HG03442 (cell line): ENCODE data around the gene EPHA6.
"Not testable (repeated sequence)": the region's sequence is repeated elsewhere in the genome, so short reads cannot be mapped to it uniquely, and the experiment has no call there.

ENCODE experiments used
- ATAC-seq: cut with Tn5 transposase; IDR thresholded peaks from one replicate; pipeline ENCODE4 v1.9.1; 2021; ENCODE audit warnings: mild to moderate bottlenecking, moderate library complexity; ENCODE audit not compliant: unreplicated experiment

EPHA6 gene

GRCh38 chr3:96900566-96900965 is 86.2 kb downstream of the EPHA6 start:
- ATAC-seq: no peak

DNA sequence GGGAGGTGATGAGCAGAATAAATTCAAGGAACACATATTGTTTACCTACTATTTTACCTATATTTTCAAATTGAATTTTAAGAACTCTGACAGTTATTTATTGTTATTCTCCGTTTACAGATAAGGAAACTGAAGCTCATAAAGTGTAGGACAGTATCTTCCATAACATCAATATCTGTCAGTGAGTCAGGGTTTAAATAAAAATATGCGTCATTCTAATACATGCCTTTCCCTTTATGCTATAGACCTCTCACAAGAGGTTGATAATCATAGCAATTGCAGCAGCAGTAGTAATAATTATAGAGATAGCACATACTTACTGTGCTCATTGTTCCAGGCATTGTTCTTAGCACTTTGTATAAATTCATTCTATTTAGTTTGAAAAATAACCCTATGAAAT is 101.1 kb downstream of the EPHA6 start:
- ATAC-seq: no peak

- ATAC-seq: no peak
Measured at GRCh38 chr3:96931119-96931862, 116.9 kb downstream of the EPHA6 start.

DNA sequence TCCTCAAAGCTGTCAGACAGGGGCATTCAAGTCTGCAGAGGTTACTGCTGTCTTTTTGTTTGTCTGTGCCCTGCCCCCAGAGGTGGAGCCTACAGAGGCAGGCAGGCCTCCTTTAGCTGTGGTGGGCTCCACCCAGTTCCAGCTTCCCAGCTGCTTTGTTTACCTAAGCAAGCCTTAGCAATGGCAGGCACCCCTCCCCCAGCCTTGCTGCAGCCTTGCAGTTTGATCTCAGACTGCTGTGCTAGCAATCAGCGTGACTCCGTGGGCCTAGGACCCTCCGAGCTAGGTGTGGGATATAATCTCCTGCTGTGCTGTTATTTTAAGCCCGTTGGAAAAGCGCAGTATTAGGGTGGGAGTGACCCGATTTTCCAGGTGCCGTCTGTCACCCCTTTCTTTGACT is 127.7 kb downstream of the EPHA6 start:
- not testable (repeated sequence) for ATAC-seq

GRCh38 chr3:96958856-96959255 is 144.5 kb downstream of the EPHA6 start:
- no peak for ATAC-seq

DNA sequence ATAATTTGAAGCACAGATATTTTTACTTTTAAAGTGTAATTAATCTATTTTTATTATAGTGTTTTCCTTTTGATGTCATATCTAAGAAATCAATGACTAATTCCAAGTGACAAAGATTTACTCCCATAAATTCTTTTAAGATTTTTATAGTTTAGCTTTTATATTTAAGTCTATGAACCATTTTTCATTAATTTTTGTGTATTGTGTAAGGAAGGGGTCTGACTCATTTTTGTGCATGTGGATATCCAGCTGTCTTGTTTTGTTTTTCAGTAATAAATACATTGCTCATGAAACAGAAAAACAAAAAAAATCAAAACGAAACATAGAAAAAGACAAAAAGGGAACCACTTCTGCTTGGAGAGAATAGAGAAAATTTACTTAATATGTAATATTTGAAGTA is 145.1 kb downstream of the EPHA6 start:
- no peak for ATAC-seq

GRCh38 chr3:96959901-96960641 is 145.7 kb downstream of the EPHA6 start:
- no peak for ATAC-seq

- no peak for ATAC-seq
Measured at GRCh38 chr3:96960661-96961330, 146.4 kb downstream of the EPHA6 start.

DNA sequence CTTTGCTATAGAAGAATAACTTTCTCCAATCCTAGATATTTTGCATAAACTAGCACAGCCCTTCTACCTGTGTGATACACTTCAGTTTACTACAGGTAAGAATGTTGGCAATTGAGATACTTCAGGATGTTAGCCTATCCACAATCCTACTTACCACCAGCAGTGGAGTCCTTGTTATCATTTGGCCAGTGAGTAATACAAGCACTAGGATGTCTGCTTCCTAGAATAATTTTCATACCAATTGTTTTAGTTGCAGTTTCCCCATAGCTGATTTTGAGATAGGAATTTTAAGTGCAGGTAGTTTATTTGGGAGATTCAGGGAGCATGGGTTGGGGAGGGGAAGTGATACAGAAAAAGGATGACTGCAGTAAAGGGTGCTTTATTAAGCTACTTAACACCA is 147.2 kb downstream of the EPHA6 start:
- ATAC-seq: no peak

DNA sequence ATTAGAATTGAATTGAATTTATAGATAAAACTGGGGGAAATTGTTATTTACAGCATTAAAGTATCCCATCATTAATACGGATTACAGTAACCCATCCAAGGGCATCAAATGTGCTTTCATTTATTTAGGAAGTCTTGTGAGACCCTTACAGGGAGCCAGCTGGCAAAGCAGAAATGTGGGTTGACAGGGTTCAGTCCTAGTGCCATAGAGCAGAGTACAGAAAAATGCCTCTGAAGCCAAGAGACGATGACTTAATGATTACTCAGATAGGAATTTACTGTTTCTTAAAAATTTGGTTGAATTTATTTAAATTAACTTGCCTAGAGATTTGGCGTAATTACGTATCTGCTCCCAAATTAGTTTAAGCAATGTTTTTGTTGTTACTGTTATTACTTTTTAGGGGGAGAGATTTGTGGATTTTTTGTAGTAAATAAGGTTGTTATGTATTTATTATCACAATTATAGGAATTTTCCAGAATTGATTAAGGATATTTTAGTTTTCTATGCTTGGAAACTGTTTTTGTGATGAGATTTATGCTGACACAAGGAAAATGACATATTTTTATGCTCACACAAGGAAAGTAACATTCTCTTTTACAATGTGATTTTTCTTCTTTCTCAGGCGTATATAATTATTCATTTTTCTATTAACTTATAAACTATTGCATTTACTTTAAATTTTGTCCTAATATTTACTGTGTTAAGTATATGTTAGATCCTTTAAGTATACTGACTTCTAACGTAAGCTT is 152.0 kb downstream of the EPHA6 start:
- ATAC-seq: no peak

DNA sequence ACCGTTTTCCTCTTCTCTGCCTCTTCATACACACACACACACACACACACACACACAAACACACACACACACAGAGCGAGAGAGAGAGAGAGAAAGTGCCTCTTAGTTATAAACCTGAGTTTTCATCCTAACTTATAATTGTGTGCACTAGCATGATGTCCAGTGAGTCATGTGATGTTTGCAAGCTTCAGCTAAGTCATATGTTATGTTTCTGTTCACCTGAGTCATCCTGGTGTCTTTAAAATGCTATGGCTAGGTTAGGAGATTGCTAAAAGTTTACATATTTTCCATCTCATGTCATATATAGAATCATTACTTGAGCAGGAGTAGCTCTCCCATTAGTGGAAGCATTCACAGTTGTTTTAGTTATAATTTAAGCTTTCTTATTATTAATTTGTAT is 155.8 kb downstream of the EPHA6 start:
- ATAC-seq: no peak

- ATAC-seq: no peak
Measured at GRCh38 chr3:96977671-96978070, 163.3 kb downstream of the EPHA6 start.

DNA sequence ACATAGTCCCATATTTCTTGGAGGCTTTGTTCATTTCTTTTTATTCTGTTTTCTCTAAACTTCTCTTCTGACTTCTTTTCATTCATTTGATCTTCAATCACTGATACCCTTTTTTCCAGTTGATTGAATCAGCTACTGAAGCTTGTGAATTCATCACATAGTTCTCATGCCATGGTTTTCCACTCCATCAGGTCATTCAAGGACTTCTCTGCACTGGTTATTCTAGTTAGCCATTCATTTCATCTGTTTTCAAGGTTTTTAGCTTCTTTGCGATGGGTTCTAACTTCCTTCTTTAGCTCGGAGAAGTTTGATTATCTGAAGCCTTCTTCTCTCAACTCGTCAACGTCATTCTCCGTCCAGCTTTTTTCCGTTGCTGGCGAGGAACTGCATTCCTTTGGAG is 169.3 kb downstream of the EPHA6 start:
- ATAC-seq: not testable (repeated sequence)

DNA sequence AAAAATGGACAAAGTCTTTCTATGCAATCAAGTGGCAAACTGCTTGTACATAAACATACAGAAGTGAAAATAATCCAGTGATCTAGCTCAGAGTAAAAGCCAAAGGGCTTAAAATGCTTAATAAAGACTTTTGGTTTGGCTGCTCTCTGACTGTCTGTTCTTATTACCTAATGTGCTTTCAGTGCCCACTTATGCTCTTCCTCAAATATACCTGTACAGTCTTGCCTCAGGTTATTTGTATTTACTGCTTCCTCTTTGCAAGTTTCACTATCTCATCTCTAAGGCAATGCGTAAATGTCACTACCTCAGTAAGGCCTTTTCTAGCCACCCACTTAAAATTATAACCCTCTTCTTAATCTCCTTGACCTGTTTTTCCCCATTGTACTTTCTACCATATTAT is 171.8 kb downstream of the EPHA6 start:
- no peak for ATAC-seq

DNA sequence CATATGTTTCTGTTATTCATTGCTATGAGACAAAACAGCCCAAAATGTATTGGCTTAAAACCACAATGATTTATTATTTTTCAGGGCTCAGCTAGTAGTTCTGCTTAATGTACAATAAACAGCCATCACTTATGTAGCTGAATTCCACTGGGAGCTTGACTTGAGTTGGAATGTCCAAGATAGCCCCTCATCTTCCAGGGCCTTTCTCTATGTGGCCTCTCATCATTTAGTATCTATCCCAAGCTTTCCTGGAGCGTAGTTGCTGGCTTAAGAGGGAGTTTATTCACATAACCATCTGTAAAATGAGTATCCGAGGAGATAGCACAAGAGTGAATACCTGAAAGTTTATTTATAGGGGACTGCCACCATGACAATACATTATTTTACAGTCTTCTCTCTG is 176.8 kb downstream of the EPHA6 start:
- ATAC-seq: no peak

DNA sequence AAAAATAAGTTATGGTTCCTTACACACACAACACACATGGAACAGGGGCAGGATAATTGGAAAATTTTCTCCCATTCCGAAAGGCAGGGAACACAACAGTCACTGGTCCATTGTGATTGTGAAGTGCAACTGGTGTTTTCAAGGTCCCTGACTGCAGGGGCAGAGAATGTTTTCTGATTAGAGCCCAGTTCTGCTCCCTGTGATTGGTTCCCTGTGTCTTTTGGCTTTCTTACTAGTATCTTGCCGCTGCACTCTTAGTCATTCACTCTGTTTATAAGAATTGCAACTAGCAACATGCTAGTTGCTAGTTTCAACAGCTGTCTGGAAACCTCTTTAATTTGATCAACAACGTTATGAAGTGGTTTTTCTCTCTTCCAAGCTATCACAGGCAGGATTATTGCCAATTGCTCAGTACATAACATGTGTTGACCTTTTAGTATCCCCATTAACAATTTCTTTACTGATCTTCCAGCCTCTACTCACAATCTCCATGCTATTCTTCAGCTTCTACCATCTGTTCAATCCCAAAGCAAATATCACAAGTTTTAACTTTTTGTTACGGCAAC is 177.5 kb downstream of the EPHA6 start:
- no peak for ATAC-seq

- no peak for ATAC-seq
Measured at GRCh38 chr3:96994988-96995387, 180.6 kb downstream of the EPHA6 start.

- ATAC-seq: no peak
Measured at GRCh38 chr3:96996009-96996408, 181.6 kb downstream of the EPHA6 start.

GRCh38 chr3:97001611-97002010 is 187.2 kb downstream of the EPHA6 start:
- no peak for ATAC-seq

GRCh38 chr3:97009427-97010019 is 195.1 kb downstream of the EPHA6 start:
- no peak for ATAC-seq
